Fibroblast of lung (primary cell): Measurements from ENCODE around the gene LRRC15. TPM values are rescaled to one million over a fixed set of nuclear protein-coding genes. Genes with fewer than 3 reads are reported as not detected.
A peak's percentile ranks its signal among the peaks of the same experiment; 100 is the strongest.

Experiments
- DNase-seq, 2 donors: peaks; one replicate each; pipeline versions ENCODE4 v3.0.0 to v3.0.0-alpha.2; 2010; ENCODE audit warnings: low read depth in 2 of 2
- H2AFZ ChIP-seq: 2 replicates; pipeline ENCODE4 v1.5.1; 2012; ENCODE audit warnings: low read length, control low read depth, inconsistent platforms
- H3K27ac ChIP-seq: 2 replicates; pipeline ENCODE4 v1.5.1; 2011; ENCODE audit warnings: low read length, control low read depth; ENCODE audit not compliant: insufficient read depth
- H3K27me3 ChIP-seq: 2 replicates; pipeline ENCODE4 v1.5.1; 2011; ENCODE audit warnings: mild to moderate bottlenecking, low read length; ENCODE audit not compliant: control insufficient read depth, insufficient read depth
- H3K36me3 ChIP-seq: 2 replicates; pipeline ENCODE4 v1.5.1; 2011; ENCODE audit warnings: low read length; ENCODE audit not compliant: control insufficient read depth, insufficient read depth
- H3K4me1 ChIP-seq: 2 replicates; pipeline ENCODE4 v1.5.1; 2011; ENCODE audit warnings: low read length; ENCODE audit not compliant: control insufficient read depth, insufficient read depth; ENCODE audit errors: extremely low read depth
- H3K4me2 ChIP-seq: 2 replicates; pipeline ENCODE4 v1.5.1; 2011; ENCODE audit warnings: low read length, control low read depth; ENCODE audit not compliant: insufficient read depth; ENCODE audit errors: extremely low read depth
- H3K4me3 ChIP-seq, 4 experiments: fragments of 200-600 bp in 1 of 4; sonication (generic) in 1 of 4; replicated peaks in 1 of 4; 2 replicates each; pipeline ENCODE4 v1.5.1; 2011 to 2016; ENCODE audit warnings: low read length in 4 of 4, low read depth in 3 of 4, mild to moderate bottlenecking in 3 of 4, control low read depth in 2 of 4, inconsistent platforms in 1 of 4, mixed read lengths in 1 of 4; ENCODE audit not compliant: insufficient read depth in 1 of 4; ENCODE audit errors: control extremely low read depth in 1 of 4
- H3K79me2 ChIP-seq: 2 replicates; pipeline ENCODE4 v1.5.1; 2012; ENCODE audit warnings: mild to moderate bottlenecking, low read length, inconsistent platforms; ENCODE audit not compliant: control insufficient read depth, insufficient read depth
- H3K9ac ChIP-seq: 2 replicates; pipeline ENCODE4 v1.5.1; 2011; ENCODE audit warnings: mild to moderate bottlenecking, low read length, control low read depth; ENCODE audit not compliant: insufficient read depth
- H3K9me3 ChIP-seq: 2 replicates; pipeline ENCODE4 v1.5.1; 2012; ENCODE audit warnings: low read depth, low read length; ENCODE audit not compliant: control insufficient read depth, insufficient read depth
- H4K20me1 ChIP-seq: 2 replicates; pipeline ENCODE4 v1.5.1; 2011; ENCODE audit warnings: low read length; ENCODE audit not compliant: control insufficient read depth, insufficient read depth; ENCODE audit errors: extremely low read depth
- EZH2 ChIP-seq: IDR thresholded peaks from 2 replicates; pipeline ENCODE4 v1.5.1; 2012; ENCODE audit warnings: low read length, control low read depth, mild to moderate bottlenecking; ENCODE audit errors: missing control alignments
- polyA plus RNA-seq, 2 donors: library from polyadenylated mRNA; depleted of rRNA in 1 of 2; stranded (reverse) in 1 of 2; unstranded in 1 of 2; fragments of >200 nt; gene quantifications; 2 replicates each; pipeline ENCODE4 v1.2.1, GENCODE V29; 2011 to 2012; ENCODE audit warnings: missing spikeins in 1 of 2
- total RNA-seq: library from RNA; depleted of rRNA; stranded (reverse); fragments of >200 nt; gene quantifications from 2 replicates; pipeline ENCODE4 v1.2.1, GENCODE V29; 2014
- TF ChIP-seq, protein P1 (sequence below), 2 donors: IDR thresholded peaks in 1 of 2; conservative IDR thresholded peaks in 1 of 2; 1 replicate in 1 of 2; 2 replicates in 1 of 2; pipeline ENCODE4 v1.5.1; 2011 to 2012; ENCODE audit warnings: low read length in 2 of 2, control low read depth in 1 of 2, inconsistent platforms in 1 of 2, low read depth in 1 of 2, mild to moderate bottlenecking in 1 of 2

The LRRC15 gene
- total and polyA plus RNA-seq, 2 donors (not counting 1 experiment from before 2014, with no cell fraction given), result 0.58 to 2.3 TPM

DNA sequence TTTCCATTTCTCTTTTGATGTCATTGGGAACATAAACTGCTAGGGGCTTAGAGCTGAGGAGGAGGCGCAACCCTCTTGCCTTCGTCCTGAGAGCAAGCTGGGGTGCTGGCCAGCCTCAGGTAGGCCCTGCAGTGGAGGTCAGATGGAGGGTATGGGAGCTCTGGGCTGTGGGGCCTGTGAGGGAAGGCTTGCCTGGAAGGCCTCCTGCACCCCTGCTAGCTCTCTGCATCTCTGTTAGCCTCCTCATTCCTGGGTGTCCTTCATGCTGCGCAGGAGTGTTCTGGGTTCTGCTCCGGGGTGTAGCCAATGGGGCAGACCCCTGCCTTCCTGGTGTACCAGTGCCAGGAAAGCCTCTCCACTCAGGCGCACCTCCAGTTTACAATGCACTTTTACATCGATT is 17.7 kb upstream of the LRRC15 start:
- no peak for TF ChIP-seq EZH2
- TF ChIP-seq, protein P1, sequence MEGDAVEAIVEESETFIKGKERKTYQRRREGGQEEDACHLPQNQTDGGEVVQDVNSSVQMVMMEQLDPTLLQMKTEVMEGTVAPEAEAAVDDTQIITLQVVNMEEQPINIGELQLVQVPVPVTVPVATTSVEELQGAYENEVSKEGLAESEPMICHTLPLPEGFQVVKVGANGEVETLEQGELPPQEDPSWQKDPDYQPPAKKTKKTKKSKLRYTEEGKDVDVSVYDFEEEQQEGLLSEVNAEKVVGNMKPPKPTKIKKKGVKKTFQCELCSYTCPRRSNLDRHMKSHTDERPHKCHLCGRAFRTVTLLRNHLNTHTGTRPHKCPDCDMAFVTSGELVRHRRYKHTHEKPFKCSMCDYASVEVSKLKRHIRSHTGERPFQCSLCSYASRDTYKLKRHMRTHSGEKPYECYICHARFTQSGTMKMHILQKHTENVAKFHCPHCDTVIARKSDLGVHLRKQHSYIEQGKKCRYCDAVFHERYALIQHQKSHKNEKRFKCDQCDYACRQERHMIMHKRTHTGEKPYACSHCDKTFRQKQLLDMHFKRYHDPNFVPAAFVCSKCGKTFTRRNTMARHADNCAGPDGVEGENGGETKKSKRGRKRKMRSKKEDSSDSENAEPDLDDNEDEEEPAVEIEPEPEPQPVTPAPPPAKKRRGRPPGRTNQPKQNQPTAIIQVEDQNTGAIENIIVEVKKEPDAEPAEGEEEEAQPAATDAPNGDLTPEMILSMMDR (conservative IDR thresholded peaks at IDR 0.05 in 1 of 2, IDR thresholded peaks at IDR 0.05 in 1 of 2; ENCODE audit: low read depth in 1 of 2, low read length in 2 of 2), result no peak
- Histone ChIP-seq H2AFZ (no peak overlapping the region), H3K27ac (no peak overlapping the region), H3K4me1 (no peaks in the 10 kb centered on the region), H3K9me3 (no peaks in the 10 kb centered on the region), H3K27me3 (peaks cover 15% of the 10 kb centered on the region), H3K79me2 (no peaks in the 10 kb centered on the region), H3K4me2 (no peak overlapping the region), H3K9ac (peak overlapping the region; percentile 16), H3K36me3 (no peaks in the 10 kb centered on the region), H3K4me3 (no peak overlapping the region), H4K20me1 (no peaks in the 10 kb centered on the region)
- DNase-seq, result no peak

DNA sequence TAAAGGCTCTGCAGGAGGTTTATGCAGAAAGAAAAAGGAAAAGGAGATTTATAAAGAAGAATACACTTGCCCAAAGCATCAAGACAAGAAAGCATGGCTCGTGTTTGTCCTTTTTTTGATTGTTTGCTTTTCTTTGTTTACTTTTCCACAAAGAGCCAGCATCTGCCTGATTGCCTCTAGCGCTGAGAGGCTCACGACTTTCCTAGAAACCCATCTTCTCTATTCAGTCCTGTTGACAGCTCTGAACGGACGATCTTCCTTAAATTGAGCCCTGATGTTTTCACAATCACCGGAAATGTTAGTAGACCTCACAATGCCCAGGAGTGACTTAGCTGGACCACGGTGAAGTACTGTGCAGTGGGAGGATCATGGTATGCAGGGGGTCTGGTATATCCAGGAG is 17.1 kb upstream of the LRRC15 start:
- Histone ChIP-seq H2AFZ (no peak overlapping the region), H3K9ac (no peak overlapping the region), H3K4me3 (no peak overlapping the region), H3K27me3 (peaks cover 15% of the 10 kb centered on the region), H3K36me3 (no peaks in the 10 kb centered on the region), H3K9me3 (no peaks in the 10 kb centered on the region), H3K4me2 (no peak overlapping the region), H4K20me1 (no peaks in the 10 kb centered on the region), H3K27ac (no peak overlapping the region), H3K4me1 (no peaks in the 10 kb centered on the region), H3K79me2 (no peaks in the 10 kb centered on the region)
- no peak for DNase-seq
- TF ChIP-seq, protein P1 (conservative IDR thresholded peaks at IDR 0.05 in 1 of 2, IDR thresholded peaks at IDR 0.05 in 1 of 2; ENCODE audit: low read depth in 1 of 2, low read length in 2 of 2), result no peak
- no peak for TF ChIP-seq EZH2

DNA sequence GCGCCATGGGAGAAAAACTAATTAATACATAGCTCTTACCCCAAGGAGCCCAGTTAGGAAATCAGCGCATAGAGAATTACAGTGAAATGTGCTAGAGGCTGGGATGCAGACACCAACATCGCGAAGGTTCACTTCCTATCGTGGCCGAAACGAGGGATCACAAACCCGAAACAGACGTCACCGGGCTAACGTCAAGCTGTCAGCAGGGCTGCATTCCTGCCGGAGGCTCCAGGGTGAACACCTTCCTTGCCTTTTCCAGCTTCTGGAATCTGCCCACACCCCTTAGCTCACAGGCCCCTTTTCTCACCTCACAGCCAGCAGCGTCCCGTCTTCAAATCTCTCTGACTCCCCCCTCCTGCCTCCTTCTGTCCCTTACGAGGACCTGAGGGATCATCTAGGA is 16.5 kb upstream of the LRRC15 start:
- TF ChIP-seq EZH2, result no peak
- TF ChIP-seq, protein P1 (conservative IDR thresholded peaks at IDR 0.05 in 1 of 2, IDR thresholded peaks at IDR 0.05 in 1 of 2; ENCODE audit: low read depth in 1 of 2, low read length in 2 of 2), result no peak
- H3K79me2 ChIP-seq, result no peaks in the 10 kb centered on the region
- no peak overlapping the region for H3K4me2 ChIP-seq
- H2AFZ ChIP-seq, result no peak overlapping the region
- H4K20me1 ChIP-seq, result no peaks in the 10 kb centered on the region
- H3K4me3 ChIP-seq, result no peak overlapping the region
- DNase-seq, result no peak
- H3K4me1 ChIP-seq, result no peaks in the 10 kb centered on the region
- no peaks in the 10 kb centered on the region for H3K9me3 ChIP-seq
- no peak overlapping the region for H3K9ac ChIP-seq
- no peak overlapping the region for H3K27ac ChIP-seq
- no peaks in the 10 kb centered on the region for H3K36me3 ChIP-seq
- H3K27me3 ChIP-seq, result peaks cover 13% of the 10 kb centered on the region
